ENCODE data around the gene PRKAG2. TPM values are rescaled to one million over a fixed set of nuclear protein-coding genes. Genes with fewer than 3 reads are reported as not detected.
A peak's percentile ranks its signal among the peaks of the same experiment; 100 is the strongest.

Gene PRKAG2
- total RNA-seq, 1 experiment from 2014 or later: 23.9 TPM

GRCh38 chr7:151919595-151919994, 42.7 kb upstream of the PRKAG2 start:
- peaks cover 18% of the 10 kb centered on the region for H3K4me1 ChIP-seq (ENCODE audit: insufficient read depth, low read length)
- BruUV-seq (replicated peaks): no TSS peak
- no peaks in the 10 kb centered on the region for H3K9me2 ChIP-seq (replicated peaks; ENCODE audit: low read length)
- H3K9me3 ChIP-seq (ENCODE audit: low read length): no peaks in the 10 kb centered on the region
- intact Hi-C loops (cut with micrococcal nuclease): no loop called here
- no peak for ATAC-seq
- POLR2A ChIA-PET (ENCODE audit: unreplicated experiment): no interaction called here
- no peak overlapping the region for H3K27ac ChIP-seq (ENCODE audit: low read length)
- no peaks in the 10 kb centered on the region for H3K79me2 ChIP-seq (ENCODE audit: low read length)
- no peak overlapping the region for H2AFZ ChIP-seq (ENCODE audit: low read length)
- no peaks in the 10 kb centered on the region for H4K20me1 ChIP-seq (ENCODE audit: low read length)
- H3F3A ChIP-seq (ENCODE audit: low read length, unreplicated experiment): no peaks in the 10 kb centered on the region
- TF ChIP-seq EZH2 (IDR thresholded peaks at IDR 0.05; ENCODE audit: low read length, unreplicated experiment) (no peak), EZH2phosphoT487 (IDR thresholded peaks at IDR 0.05; ENCODE audit: borderline replicate concordance, low read length) (no peak), CTCF (conservative IDR thresholded peaks at IDR 0.05; ENCODE audit: low read depth, low read length) (no peak)
- CTCF ChIA-PET: no interaction called here
- H3K36me3 ChIP-seq (ENCODE audit: low read depth, low read length): no peaks in the 10 kb centered on the region
- H3K27me3 ChIP-seq (ENCODE audit: low read length): no peaks in the 10 kb centered on the region
- DNase-seq: no peak
- no peak overlapping the region for H3K4me3 ChIP-seq (ENCODE audit: low read length)
- no peak overlapping the region for H3K4me2 ChIP-seq (ENCODE audit: low read length)
- no peak overlapping the region for H3K9ac ChIP-seq (ENCODE audit: low read length)

- Histone ChIP-seq H4K20me1 (ENCODE audit: low read length) (no peaks in the 10 kb centered on the region), H2AFZ (ENCODE audit: low read length) (0 out of 2 replicates have a peak overlapping the region, but pooled peaks have one; percentile 41), H3K27me3 (ENCODE audit: low read length) (no peaks in the 10 kb centered on the region), H3K36me3 (ENCODE audit: low read depth, low read length) (no peaks in the 10 kb centered on the region), H3K9me3 (ENCODE audit: low read length) (no peaks in the 10 kb centered on the region), H3K9me2 (replicated peaks; ENCODE audit: low read length) (no peaks in the 10 kb centered on the region), H3K4me1 (ENCODE audit: insufficient read depth, low read length) (peaks cover 18% of the 10 kb centered on the region), H3K4me3 (ENCODE audit: low read length) (0 out of 2 replicates have a peak overlapping the region, but pooled peaks have one; percentile 28), H3K4me2 (ENCODE audit: low read length) (peak overlapping the region; percentile 65), H3K79me2 (ENCODE audit: low read length) (no peaks in the 10 kb centered on the region), H3K27ac (ENCODE audit: low read length) (peak overlapping the region; percentile 63), H3F3A (ENCODE audit: low read length, unreplicated experiment) (no peaks in the 10 kb centered on the region), H3K9ac (ENCODE audit: low read length) (peak overlapping the region; percentile 14; the same call in 1 of the 2 replicates)
- ATAC-seq (peak; percentile 72), DNase-seq (peak; percentile 13)
- ChIA-PET CTCF (no interaction called here), POLR2A (ENCODE audit: unreplicated experiment) (no interaction called here)
- TF ChIP-seq CTCF (conservative IDR thresholded peaks at IDR 0.05; ENCODE audit: low read depth, low read length) (no peak), EZH2phosphoT487 (IDR thresholded peaks at IDR 0.05; ENCODE audit: borderline replicate concordance, low read length) (no peak), EZH2 (IDR thresholded peaks at IDR 0.05; ENCODE audit: low read length, unreplicated experiment) (no peak)
- no TSS peak for BruUV-seq (replicated peaks)
- intact Hi-C loops (cut with micrococcal nuclease): no loop called here
Observed at GRCh38 chr7:151918510-151918843, 41.6 kb upstream of the PRKAG2 start.

- no peaks in the 10 kb centered on the region for H3K27me3 ChIP-seq (ENCODE audit: low read length)
- peak overlapping the region; percentile 41; the same call in 1 of the 2 replicates for H2AFZ ChIP-seq (ENCODE audit: low read length)
- H3K36me3 ChIP-seq (ENCODE audit: low read depth, low read length): no peaks in the 10 kb centered on the region
- BruUV-seq (replicated peaks): no TSS peak
- H3K4me1 ChIP-seq (ENCODE audit: insufficient read depth, low read length): peaks cover 18% of the 10 kb centered on the region
- DNase-seq: peak; percentile 56
- CTCF ChIA-PET: no interaction called here
- H3K9ac ChIP-seq (ENCODE audit: low read length): peak overlapping the region; percentile 14; the same call in 1 of the 2 replicates
- H3K27ac ChIP-seq (ENCODE audit: low read length): peak overlapping the region; percentile 63
- POLR2A ChIA-PET (ENCODE audit: unreplicated experiment): no interaction called here
- TF ChIP-seq CTCF (conservative IDR thresholded peaks at IDR 0.05; ENCODE audit: low read depth, low read length) (no peak), EZH2phosphoT487 (IDR thresholded peaks at IDR 0.05; ENCODE audit: borderline replicate concordance, low read length) (no peak), EZH2 (IDR thresholded peaks at IDR 0.05; ENCODE audit: low read length, unreplicated experiment) (no peak)
- no peaks in the 10 kb centered on the region for H3K9me2 ChIP-seq (replicated peaks; ENCODE audit: low read length)
- no peaks in the 10 kb centered on the region for H4K20me1 ChIP-seq (ENCODE audit: low read length)
- intact Hi-C loops (cut with micrococcal nuclease): no loop called here
- no peaks in the 10 kb centered on the region for H3K9me3 ChIP-seq (ENCODE audit: low read length)
- no peaks in the 10 kb centered on the region for H3F3A ChIP-seq (ENCODE audit: low read length, unreplicated experiment)
- 0 out of 2 replicates have a peak overlapping the region, but pooled peaks have one; percentile 28 for H3K4me3 ChIP-seq (ENCODE audit: low read length)
- peak overlapping the region; percentile 65 for H3K4me2 ChIP-seq (ENCODE audit: low read length)
- peak; percentile 91 for ATAC-seq
- no peaks in the 10 kb centered on the region for H3K79me2 ChIP-seq (ENCODE audit: low read length)
Observed at GRCh38 chr7:151917791-151918509, 41.0 kb upstream of the PRKAG2 start.

All from PC-3 (cell line).